ENCODE results near the gene KIRREL2.

Gene KIRREL2

GRCh38 chr19:35903550-35904179 lies 47.0 kb downstream of the KIRREL2 start:
- H3K4me1 ChIP-seq (ENCODE audit: control insufficient read depth, insufficient read depth, low read length) = peaks cover 14% of the 10 kb centered on the region
- H3K4me3 ChIP-seq (ENCODE audit: low read depth, low read length) = no peak overlapping the region
- peak overlapping the region; percentile 21; the same call in 1 of the 2 replicates for H3K27ac ChIP-seq (ENCODE audit: extremely low read depth, low read depth, low read length)
- ChIA-PET POLR2A (interaction anchor here (0.6 to 0.8 kb wide), 2 partner anchors 14 to 156 kb away, joined by 3 read pairs; partner anchors contain the start of gene LIN37), CTCF (interaction anchor here (2.1 kb wide), 1 partner anchor 27 kb away, joined by 8 read pairs; no protein-coding TSS in a partner anchor)
- no peaks in the 10 kb centered on the region; a peak in 1 of 3 replicates for H3K36me3 ChIP-seq (ENCODE audit: control insufficient read depth in 2 of 2, insufficient read depth in 1 of 2, low read length in 2 of 2)
- H3K9me3 ChIP-seq (ENCODE audit: control insufficient read depth, insufficient read depth, low read depth, low read length) = no peaks in the 10 kb centered on the region
- 0 out of 2 replicates have a peak, but pooled peaks have one; percentile 60 for TF ChIP-seq ZNF2 (tag by site-specific recombination; IDR thresholded peaks at IDR 0.05)
- TF ChIP-seq ZNF654 (tag by site-specific recombination; IDR thresholded peaks at IDR 0.05; ENCODE audit: low read depth) = no peak
- TF ChIP-seq OSR2 (tag by site-specific recombination; IDR thresholded peaks at IDR 0.05) = peak; percentile 87
- peak; percentile 99 for TF ChIP-seq ZNF335 (tag by site-specific recombination; conservative IDR thresholded peaks at IDR 0.05)
- TF ChIP-seq KLF1 (tag by site-specific recombination; IDR thresholded peaks at IDR 0.05) = peak; percentile 100
- TF ChIP-seq ZNF24 (tag by site-specific recombination; IDR thresholded peaks at IDR 0.05) = peak; percentile 31; the same call in 1 of the 2 replicates
- TF ChIP-seq ZFHX2 (tag by site-specific recombination; conservative IDR thresholded peaks at IDR 0.05) = peak; percentile 100
- no peak for TF ChIP-seq ZNF26 (tag by site-specific recombination; IDR thresholded peaks at IDR 0.05)
- peak; percentile 94 for TF ChIP-seq ZBTB11 (tag by site-specific recombination; conservative IDR thresholded peaks at IDR 0.05; ENCODE audit: low read depth)
- TF ChIP-seq ZBTB20 (tag by site-specific recombination; IDR thresholded peaks at IDR 0.05) = peak; percentile 87
- no peak for TF ChIP-seq OVOL3 (tag by site-specific recombination; IDR thresholded peaks at IDR 0.05)
- TF ChIP-seq SP3 (tag by site-specific recombination; IDR thresholded peaks at IDR 0.05) = peak; percentile 99
- TF ChIP-seq ZNF423 (tag by site-specific recombination; IDR thresholded peaks at IDR 0.05) = peak; percentile 81
- peak; percentile 93 for TF ChIP-seq PRDM10 (tag by site-specific recombination; IDR thresholded peaks at IDR 0.05)
- TF ChIP-seq ZNF660 (tag by site-specific recombination; IDR thresholded peaks at IDR 0.05) = peak; percentile 22; the same call in 1 of the 2 replicates
- peak; percentile 98 for TF ChIP-seq EGR2 (tag by site-specific recombination; IDR thresholded peaks at IDR 0.05; ENCODE audit: low read depth)
- TF ChIP-seq ZNF600 (tag by site-specific recombination; IDR thresholded peaks at IDR 0.05) = peak; percentile 98
- peak; percentile 48; the same call in 1 of the 2 replicates for TF ChIP-seq IKZF3 (tag by site-specific recombination; IDR thresholded peaks at IDR 0.05)
- TF ChIP-seq ZFP69B (tag by site-specific recombination; IDR thresholded peaks at IDR 0.05) = peak; percentile 100
- TF ChIP-seq ZNF843 (tag by site-specific recombination; IDR thresholded peaks at IDR 0.05) = no peak
- peak; percentile 67 for TF ChIP-seq ZBTB26 (tag by site-specific recombination; optimal IDR thresholded peaks at IDR 0.05)
- no peak for TF ChIP-seq PRDM1 (tag by site-specific recombination; IDR thresholded peaks at IDR 0.05)
- TF ChIP-seq ZNF513 (tag by site-specific recombination; IDR thresholded peaks at IDR 0.05) = no peak
- no peak for TF ChIP-seq ZNF645 (tag by site-specific recombination; IDR thresholded peaks at IDR 0.05)
- 0 out of 2 replicates have a peak, but pooled peaks have one; percentile 38 for TF ChIP-seq WT1 (tag by site-specific recombination; IDR thresholded peaks at IDR 0.05)
- peak; percentile 52; the same call in 1 of the 2 replicates for TF ChIP-seq ZBTB7A (tag by site-specific recombination; IDR thresholded peaks at IDR 0.05; ENCODE audit: low read depth)

Measured in HEK293 (cell line).